ENCODE results near the gene TICAM1. TPM values are rescaled to one million over a fixed set of nuclear protein-coding genes. Genes with fewer than 3 reads are reported as not detected.

Gene TICAM1
- total RNA-seq, 1 experiment from 2014 or later = 0.61 TPM

DNA sequence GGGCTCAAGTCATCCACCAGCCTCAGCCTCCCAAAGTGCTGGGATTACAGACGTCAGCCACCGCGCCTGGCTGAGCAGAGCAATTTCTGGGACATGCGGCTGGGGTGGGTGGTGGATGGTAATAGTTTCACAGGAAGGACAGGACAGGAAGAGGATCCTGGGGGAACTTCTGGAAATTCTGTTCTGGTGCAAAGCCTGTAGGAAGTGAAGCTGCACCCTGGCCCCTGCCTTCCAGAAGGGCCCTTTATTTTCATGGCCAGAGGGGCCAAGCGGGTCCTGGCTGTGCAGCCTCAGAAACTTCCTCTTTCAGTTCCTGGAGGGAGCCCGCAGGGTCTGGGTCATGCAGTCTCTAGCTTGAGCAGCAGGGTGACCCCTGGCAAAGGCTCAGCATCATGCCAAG, 24.3 kb downstream of the TICAM1 start:
- CTCF ChIA-PET = interaction anchor here (0.6 to 6.8 kb wide), 4 partner anchors 16 to 531 kb away, joined by 3 to 161 read pairs (median 5); partner anchors contain the start of gene FEM1A
- H3K9me3 Mint-ChIP-seq = no peaks in the 10 kb centered on the region
- TF ChIP-seq, protein P1, sequence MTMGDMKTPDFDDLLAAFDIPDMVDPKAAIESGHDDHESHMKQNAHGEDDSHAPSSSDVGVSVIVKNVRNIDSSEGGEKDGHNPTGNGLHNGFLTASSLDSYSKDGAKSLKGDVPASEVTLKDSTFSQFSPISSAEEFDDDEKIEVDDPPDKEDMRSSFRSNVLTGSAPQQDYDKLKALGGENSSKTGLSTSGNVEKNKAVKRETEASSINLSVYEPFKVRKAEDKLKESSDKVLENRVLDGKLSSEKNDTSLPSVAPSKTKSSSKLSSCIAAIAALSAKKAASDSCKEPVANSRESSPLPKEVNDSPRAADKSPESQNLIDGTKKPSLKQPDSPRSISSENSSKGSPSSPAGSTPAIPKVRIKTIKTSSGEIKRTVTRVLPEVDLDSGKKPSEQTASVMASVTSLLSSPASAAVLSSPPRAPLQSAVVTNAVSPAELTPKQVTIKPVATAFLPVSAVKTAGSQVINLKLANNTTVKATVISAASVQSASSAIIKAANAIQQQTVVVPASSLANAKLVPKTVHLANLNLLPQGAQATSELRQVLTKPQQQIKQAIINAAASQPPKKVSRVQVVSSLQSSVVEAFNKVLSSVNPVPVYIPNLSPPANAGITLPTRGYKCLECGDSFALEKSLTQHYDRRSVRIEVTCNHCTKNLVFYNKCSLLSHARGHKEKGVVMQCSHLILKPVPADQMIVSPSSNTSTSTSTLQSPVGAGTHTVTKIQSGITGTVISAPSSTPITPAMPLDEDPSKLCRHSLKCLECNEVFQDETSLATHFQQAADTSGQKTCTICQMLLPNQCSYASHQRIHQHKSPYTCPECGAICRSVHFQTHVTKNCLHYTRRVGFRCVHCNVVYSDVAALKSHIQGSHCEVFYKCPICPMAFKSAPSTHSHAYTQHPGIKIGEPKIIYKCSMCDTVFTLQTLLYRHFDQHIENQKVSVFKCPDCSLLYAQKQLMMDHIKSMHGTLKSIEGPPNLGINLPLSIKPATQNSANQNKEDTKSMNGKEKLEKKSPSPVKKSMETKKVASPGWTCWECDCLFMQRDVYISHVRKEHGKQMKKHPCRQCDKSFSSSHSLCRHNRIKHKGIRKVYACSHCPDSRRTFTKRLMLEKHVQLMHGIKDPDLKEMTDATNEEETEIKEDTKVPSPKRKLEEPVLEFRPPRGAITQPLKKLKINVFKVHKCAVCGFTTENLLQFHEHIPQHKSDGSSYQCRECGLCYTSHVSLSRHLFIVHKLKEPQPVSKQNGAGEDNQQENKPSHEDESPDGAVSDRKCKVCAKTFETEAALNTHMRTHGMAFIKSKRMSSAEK (CRISPR knock-in tag; IDR thresholded peaks at IDR 0.05; ENCODE audit: borderline replicate concordance) = no peak
- TF ChIP-seq FOXP1 (CRISPR knock-in tag; IDR thresholded peaks at IDR 0.05; ENCODE audit: borderline replicate concordance) (no peak), NFATC4 (CRISPR knock-in tag; IDR thresholded peaks at IDR 0.05) (no peak), ZNF416 (CRISPR knock-in tag; IDR thresholded peaks at IDR 0.05) (no peak), TCF7 (CRISPR knock-in tag; IDR thresholded peaks at IDR 0.05; ENCODE audit: low read depth) (no peak), TEAD4 (CRISPR knock-in tag; IDR thresholded peaks at IDR 0.05) (no peak), JUN (CRISPR knock-in tag; IDR thresholded peaks at IDR 0.05) (no peak), IRF2 (CRISPR knock-in tag; IDR thresholded peaks at IDR 0.05; ENCODE audit: borderline replicate concordance, low read depth) (no peak), SP1 (CRISPR knock-in tag; conservative IDR thresholded peaks at IDR 0.05) (no peak), NR2C2 (CRISPR knock-in tag; IDR thresholded peaks at IDR 0.05) (no peak), ZNF396 (CRISPR knock-in tag; IDR thresholded peaks at IDR 0.05; ENCODE audit: borderline replicate concordance) (no peak)
- TF ChIP-seq, protein P2, sequence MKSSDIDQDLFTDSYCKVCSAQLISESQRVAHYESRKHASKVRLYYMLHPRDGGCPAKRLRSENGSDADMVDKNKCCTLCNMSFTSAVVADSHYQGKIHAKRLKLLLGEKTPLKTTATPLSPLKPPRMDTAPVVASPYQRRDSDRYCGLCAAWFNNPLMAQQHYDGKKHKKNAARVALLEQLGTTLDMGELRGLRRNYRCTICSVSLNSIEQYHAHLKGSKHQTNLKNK (CRISPR knock-in tag; IDR thresholded peaks at IDR 0.05) = no peak
- TF ChIP-seq, protein P3, sequence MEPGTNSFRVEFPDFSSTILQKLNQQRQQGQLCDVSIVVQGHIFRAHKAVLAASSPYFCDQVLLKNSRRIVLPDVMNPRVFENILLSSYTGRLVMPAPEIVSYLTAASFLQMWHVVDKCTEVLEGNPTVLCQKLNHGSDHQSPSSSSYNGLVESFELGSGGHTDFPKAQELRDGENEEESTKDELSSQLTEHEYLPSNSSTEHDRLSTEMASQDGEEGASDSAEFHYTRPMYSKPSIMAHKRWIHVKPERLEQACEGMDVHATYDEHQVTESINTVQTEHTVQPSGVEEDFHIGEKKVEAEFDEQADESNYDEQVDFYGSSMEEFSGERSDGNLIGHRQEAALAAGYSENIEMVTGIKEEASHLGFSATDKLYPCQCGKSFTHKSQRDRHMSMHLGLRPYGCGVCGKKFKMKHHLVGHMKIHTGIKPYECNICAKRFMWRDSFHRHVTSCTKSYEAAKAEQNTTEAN (CRISPR knock-in tag; IDR thresholded peaks at IDR 0.05) = no peak
- TF ChIP-seq, protein P4, sequence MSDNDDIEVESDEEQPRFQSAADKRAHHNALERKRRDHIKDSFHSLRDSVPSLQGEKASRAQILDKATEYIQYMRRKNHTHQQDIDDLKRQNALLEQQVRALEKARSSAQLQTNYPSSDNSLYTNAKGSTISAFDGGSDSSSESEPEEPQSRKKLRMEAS (CRISPR knock-in tag; IDR thresholded peaks at IDR 0.05) = no peak
- TF ChIP-seq, protein P5, sequence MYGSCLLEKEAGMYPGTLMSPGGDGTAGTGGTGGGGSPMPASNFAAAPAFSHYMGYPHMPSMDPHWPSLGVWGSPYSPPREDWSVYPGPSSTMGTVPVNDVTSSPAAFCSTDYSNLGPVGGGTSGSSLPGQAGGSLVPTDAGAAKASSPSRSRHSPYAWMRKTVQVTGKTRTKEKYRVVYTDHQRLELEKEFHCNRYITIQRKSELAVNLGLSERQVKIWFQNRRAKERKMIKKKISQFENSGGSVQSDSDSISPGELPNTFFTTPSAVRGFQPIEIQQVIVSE (CRISPR knock-in tag; IDR thresholded peaks at IDR 0.05; ENCODE audit: borderline replicate concordance) = no peak
- TF ChIP-seq, protein P6, sequence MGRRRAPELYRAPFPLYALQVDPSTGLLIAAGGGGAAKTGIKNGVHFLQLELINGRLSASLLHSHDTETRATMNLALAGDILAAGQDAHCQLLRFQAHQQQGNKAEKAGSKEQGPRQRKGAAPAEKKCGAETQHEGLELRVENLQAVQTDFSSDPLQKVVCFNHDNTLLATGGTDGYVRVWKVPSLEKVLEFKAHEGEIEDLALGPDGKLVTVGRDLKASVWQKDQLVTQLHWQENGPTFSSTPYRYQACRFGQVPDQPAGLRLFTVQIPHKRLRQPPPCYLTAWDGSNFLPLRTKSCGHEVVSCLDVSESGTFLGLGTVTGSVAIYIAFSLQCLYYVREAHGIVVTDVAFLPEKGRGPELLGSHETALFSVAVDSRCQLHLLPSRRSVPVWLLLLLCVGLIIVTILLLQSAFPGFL (CRISPR knock-in tag; IDR thresholded peaks at IDR 0.05; ENCODE audit: borderline replicate concordance) = no peak
- TF ChIP-seq, protein P7, sequence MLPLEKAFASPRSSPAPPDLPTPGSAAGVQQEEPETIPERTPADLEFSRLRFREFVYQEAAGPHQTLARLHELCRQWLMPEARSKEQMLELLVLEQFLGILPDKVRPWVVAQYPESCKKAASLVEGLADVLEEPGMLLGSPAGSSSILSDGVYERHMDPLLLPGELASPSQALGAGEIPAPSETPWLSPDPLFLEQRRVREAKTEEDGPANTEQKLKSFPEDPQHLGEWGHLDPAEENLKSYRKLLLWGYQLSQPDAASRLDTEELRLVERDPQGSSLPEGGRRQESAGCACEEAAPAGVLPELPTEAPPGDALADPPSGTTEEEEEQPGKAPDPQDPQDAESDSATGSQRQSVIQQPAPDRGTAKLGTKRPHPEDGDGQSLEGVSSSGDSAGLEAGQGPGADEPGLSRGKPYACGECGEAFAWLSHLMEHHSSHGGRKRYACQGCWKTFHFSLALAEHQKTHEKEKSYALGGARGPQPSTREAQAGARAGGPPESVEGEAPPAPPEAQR (CRISPR knock-in tag; IDR thresholded peaks at IDR 0.05) = no peak
- no peak for ATAC-seq
- DNase-seq (ENCODE audit: low spot score) = no peak
- no peaks in the 10 kb centered on the region for H3K4me1 Mint-ChIP-seq
- no peaks in the 10 kb centered on the region for H3K36me3 Mint-ChIP-seq
- POLR2A ChIA-PET = no interaction called here
- H3K27me3 Mint-ChIP-seq (ENCODE audit: low read depth) = peaks cover 2% of the 10 kb centered on the region; the same call in 1 of the 2 replicates
- H3K4me3 Mint-ChIP-seq = no peak overlapping the region
- no peak overlapping the region for H3K27ac Mint-ChIP-seq
